Mesodermal cell (in vitro differentiated cells): Measurements from ENCODE around the gene ETS1.

Experiments used
- H3K27ac ChIP-seq: 2 replicates; pipeline ENCODE4 v1.7.0; 2013; ENCODE audit warnings: mild to moderate bottlenecking, low read depth, low read length, moderate library complexity; ENCODE audit not compliant: severe bottlenecking
- H3K36me3 ChIP-seq: 2 replicates; pipeline ENCODE4 v1.7.1; 2013; ENCODE audit warnings: mild to moderate bottlenecking, low read length, moderate library complexity; ENCODE audit not compliant: control insufficient read depth, insufficient read depth
- H3K4me1 ChIP-seq: one replicate; pipeline ENCODE4 v1.7.1; 2013; ENCODE audit warnings: mild to moderate bottlenecking, low read length; ENCODE audit not compliant: insufficient read depth, control insufficient read depth, poor library complexity, severe bottlenecking
- H3K4me3 ChIP-seq: 2 replicates; pipeline ENCODE4 v1.7.0; 2013; ENCODE audit warnings: low read length, control low read depth, mild to moderate bottlenecking; ENCODE audit not compliant: insufficient read depth, poor library complexity, severe bottlenecking; ENCODE audit errors: extremely low read depth
- H3K9me3 ChIP-seq: 2 replicates; pipeline ENCODE4 v1.7.1; 2013; ENCODE audit warnings: mild to moderate bottlenecking, low read length, moderate library complexity; ENCODE audit not compliant: control insufficient read depth
- WGBS, 2 experiments: methylation state at CpG; one replicate each; pipeline ENCODE4 v1.1.5; 2013; ENCODE audit warnings: missing lambda C conversion rate in 2 of 2; ENCODE audit not compliant: insufficient coverage in 2 of 2; 5-methylcytosine and 5-hydroxymethylcytosine counted together

The ETS1 gene

GRCh38 chr11:128535468-128536457 lies 51.6 kb downstream of the ETS1 start:
- H3K27ac ChIP-seq: no peak overlapping the region
- no peaks in the 10 kb centered on the region for H3K36me3 ChIP-seq
- WGBS, 2 experiments: 86% methylated on average over 1 of the region's 1 CpG; no CpG with 5 or more reads in 1 of the 2 experiments
- H3K4me3 ChIP-seq: no peak overlapping the region
- H3K4me1 ChIP-seq: no peaks in the 10 kb centered on the region
- H3K9me3 ChIP-seq: no peaks in the 10 kb centered on the region

- Histone ChIP-seq H3K36me3 (no peaks in the 10 kb centered on the region), H3K9me3 (no peaks in the 10 kb centered on the region), H3K4me3 (no peak overlapping the region), H3K27ac (peak overlapping the region; percentile 43), H3K4me1 (no peaks in the 10 kb centered on the region)
- no CpG with 5 or more reads among the region's 2 CpGs for WGBS, 2 experiments
These were observed 53.9 kb downstream of the ETS1 start for GRCh38 chr11:128533472-128533871.

- no peak overlapping the region for H3K4me3 ChIP-seq
- H3K9me3 ChIP-seq: no peaks in the 10 kb centered on the region
- H3K27ac ChIP-seq: peak overlapping the region; percentile 63
- 11 to 20% methylated on average over 2 of the region's 6 CpGs for WGBS, 2 experiments
- no peaks in the 10 kb centered on the region for H3K36me3 ChIP-seq
- no peaks in the 10 kb centered on the region for H3K4me1 ChIP-seq
These were observed 54.7 kb downstream of the ETS1 start for GRCh38 chr11:128532572-128533091.

GRCh38 chr11:128532016-128532571 lies 55.3 kb downstream of the ETS1 start:
- 68 to 71% methylated on average over 2 of the region's 5 CpGs for WGBS, 2 experiments
- Histone ChIP-seq H3K9me3 (no peaks in the 10 kb centered on the region), H3K4me1 (no peaks in the 10 kb centered on the region), H3K36me3 (no peaks in the 10 kb centered on the region), H3K27ac (peak overlapping the region; percentile 63), H3K4me3 (no peak overlapping the region)

GRCh38 chr11:128531588-128531987 lies 55.8 kb downstream of the ETS1 start:
- Histone ChIP-seq H3K27ac (no peak overlapping the region), H3K36me3 (no peaks in the 10 kb centered on the region), H3K4me3 (no peak overlapping the region), H3K4me1 (no peaks in the 10 kb centered on the region), H3K9me3 (no peaks in the 10 kb centered on the region)
- 80 to 95% methylated on average over 1 of the region's 2 CpGs for whole genome bisulfite sequencing, 2 experiments

GRCh38 chr11:128530118-128531074 lies 57.0 kb downstream of the ETS1 start:
- Histone ChIP-seq H3K4me3 (no peak overlapping the region), H3K9me3 (no peaks in the 10 kb centered on the region), H3K4me1 (peaks cover 5% of the 10 kb centered on the region), H3K27ac (no peak overlapping the region), H3K36me3 (no peaks in the 10 kb centered on the region)
- 88 to 89% methylated on average over 5 to 7 of the region's 7 CpGs for WGBS, 2 experiments

- H3K9me3 ChIP-seq: no peaks in the 10 kb centered on the region
- peaks cover 25% of the 10 kb centered on the region for H3K4me1 ChIP-seq
- WGBS, 2 experiments: no CpG with 5 or more reads among the region's 2 CpGs
- H3K4me3 ChIP-seq: no peak overlapping the region
- H3K27ac ChIP-seq: no peak overlapping the region
- no peaks in the 10 kb centered on the region for H3K36me3 ChIP-seq
These were observed 59.1 kb downstream of the ETS1 start for GRCh38 chr11:128528294-128528693.

- H3K4me1 ChIP-seq: peaks cover 29% of the 10 kb centered on the region
- no peaks in the 10 kb centered on the region for H3K9me3 ChIP-seq
- 92% methylated on average over 2 of the region's 2 CpGs; no CpG with 5 or more reads in 1 of the 2 experiments for WGBS, 2 experiments
- H3K36me3 ChIP-seq: no peaks in the 10 kb centered on the region
- no peak overlapping the region for H3K27ac ChIP-seq
- no peak overlapping the region for H3K4me3 ChIP-seq
These were observed 60.3 kb downstream of the ETS1 start for GRCh38 chr11:128527046-128527445.

- H3K4me3 ChIP-seq: no peak overlapping the region
- WGBS, 2 experiments: no CpG with 5 or more reads among the region's 1 CpG
These were observed 61.7 kb downstream of the ETS1 start for GRCh38 chr11:128525411-128526243.

More at GRCh38 chr11:128525411-128526243, 61.7 kb downstream of the ETS1 start:
- no peaks in the 10 kb centered on the region for H3K9me3 ChIP-seq
- no peaks in the 10 kb centered on the region for H3K36me3 ChIP-seq
- no peak overlapping the region for H3K27ac ChIP-seq
- H3K4me1 ChIP-seq: peaks cover 29% of the 10 kb centered on the region
